ENCODE data around the gene CDK4. TPM values are rescaled to one million over a fixed set of nuclear protein-coding genes. Genes with fewer than 3 reads are reported as not detected.
A peak's percentile ranks its signal among the peaks of the same experiment; 100 is the strongest.

CDK4 gene
- total RNA-seq, 1 experiment from 2014 or later = 218 TPM

GRCh38 chr12:57764662-57765002 is 12.5 kb upstream of the CDK4 start:
- Histone ChIP-seq H3K14ac (ENCODE audit: insufficient read depth, low read length) (no peak overlapping the region; the same call in 1 of the 2 replicates), H3K4me2 (ENCODE audit: insufficient read depth, insufficient read length, low read length) (peak overlapping the region; percentile 80), H4K8ac (replicated peaks; ENCODE audit: insufficient read length, low read depth, low read length) (no peak overlapping the region), H4K20me1 (ENCODE audit: control insufficient read depth, insufficient read depth, insufficient read length) (no peaks in the 10 kb centered on the region), H3K27me3 (ENCODE audit: insufficient read depth, low read length) (peaks cover 31% of the 10 kb centered on the region; the same call in 1 of the 2 replicates), H3K23ac (ENCODE audit: insufficient read length, low read depth, low read length) (no peak overlapping the region), H2BK15ac (ENCODE audit: low read depth, low read length) (no peak overlapping the region), H2BK20ac (ENCODE audit: low read depth, low read length, poor library complexity, severe bottlenecking) (no peak overlapping the region), H3K18ac (ENCODE audit: insufficient read length, low read depth, low read length) (no peak overlapping the region), H3K9ac (ENCODE audit: extremely low read depth, insufficient read length, low read length) (no peak overlapping the region), H3K79me2 (ENCODE audit: insufficient read depth, low read length) (no peaks in the 10 kb centered on the region), H3K4ac (ENCODE audit: low read depth, low read length) (no peak overlapping the region), H2BK12ac (ENCODE audit: insufficient read length, low read depth, low read length) (no peak overlapping the region), H4K91ac (ENCODE audit: insufficient read length, low read depth, low read length) (no peak overlapping the region), H3K4me1 (ENCODE audit: insufficient read depth, low read length) (peaks cover 3% of the 10 kb centered on the region; the same call in 1 of the 2 replicates), H3T11ph (ENCODE audit: low read length) (no peak overlapping the region), H3K9me3 (ENCODE audit: control insufficient read depth, low read depth, low read length) (no peaks in the 10 kb centered on the region), H3K79me1 (ENCODE audit: insufficient read depth, low read depth, low read length, poor library complexity, severe bottlenecking) (no peaks in the 10 kb centered on the region), H3K27ac (ENCODE audit: insufficient read length, low read depth, low read length) (no peak overlapping the region), H3K23me2 (ENCODE audit: insufficient read length, low read depth, low read length, poor library complexity, severe bottlenecking) (peaks cover 25% of the 10 kb centered on the region), H4K5ac (ENCODE audit: insufficient read length, low read depth, low read length) (no peak overlapping the region), H2AK5ac (ENCODE audit: insufficient read length, low read length) (no peak overlapping the region), H2BK120ac (ENCODE audit: low read depth, low read length, poor library complexity, severe bottlenecking) (no peak overlapping the region), H2BK5ac (ENCODE audit: insufficient read length, low read length) (no peak overlapping the region), H3K56ac (ENCODE audit: insufficient read length, low read depth, low read length) (no peak overlapping the region), H2AFZ (ENCODE audit: low read length) (no peak overlapping the region)
- peak; percentile 59 for DNase-seq
- no CpG with 5 or more reads among the region's 17 CpGs for WGBS (ENCODE audit: extremely low coverage, insufficient read length, low lambda C conversion rate)
- Mint-ChIP-seq H3K4me1 (peaks cover 27 to 40% of the 10 kb centered on the region in 2 experiments), H3K27me3 (ENCODE audit: low read depth) (peaks cover 48% of the 10 kb centered on the region), H3K9me3 (no peaks in the 10 kb centered on the region), H3K4me3 (peak overlapping the region; percentile 57 to 75), H3K36me3 (ENCODE audit: insufficient read depth in 1 of 3, low read depth in 3 of 3) (peaks cover 7 to 20% (median 15%) of the 10 kb centered on the region in 3 experiments; a peak in 6 of 7 replicates), H3K27ac (no peak overlapping the region)
- TF ChIP-seq, protein P1, sequence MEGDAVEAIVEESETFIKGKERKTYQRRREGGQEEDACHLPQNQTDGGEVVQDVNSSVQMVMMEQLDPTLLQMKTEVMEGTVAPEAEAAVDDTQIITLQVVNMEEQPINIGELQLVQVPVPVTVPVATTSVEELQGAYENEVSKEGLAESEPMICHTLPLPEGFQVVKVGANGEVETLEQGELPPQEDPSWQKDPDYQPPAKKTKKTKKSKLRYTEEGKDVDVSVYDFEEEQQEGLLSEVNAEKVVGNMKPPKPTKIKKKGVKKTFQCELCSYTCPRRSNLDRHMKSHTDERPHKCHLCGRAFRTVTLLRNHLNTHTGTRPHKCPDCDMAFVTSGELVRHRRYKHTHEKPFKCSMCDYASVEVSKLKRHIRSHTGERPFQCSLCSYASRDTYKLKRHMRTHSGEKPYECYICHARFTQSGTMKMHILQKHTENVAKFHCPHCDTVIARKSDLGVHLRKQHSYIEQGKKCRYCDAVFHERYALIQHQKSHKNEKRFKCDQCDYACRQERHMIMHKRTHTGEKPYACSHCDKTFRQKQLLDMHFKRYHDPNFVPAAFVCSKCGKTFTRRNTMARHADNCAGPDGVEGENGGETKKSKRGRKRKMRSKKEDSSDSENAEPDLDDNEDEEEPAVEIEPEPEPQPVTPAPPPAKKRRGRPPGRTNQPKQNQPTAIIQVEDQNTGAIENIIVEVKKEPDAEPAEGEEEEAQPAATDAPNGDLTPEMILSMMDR (conservative IDR thresholded peaks at IDR 0.05) = no peak

Data from H9 (cell line).